GDM1 (cell line): Measurements from ENCODE around the gene ZNF169.
"Not testable (repeated sequence)": the region's sequence is repeated elsewhere in the genome, so short reads cannot be mapped to it uniquely, and the experiment has no call there.

Experiments
- DNase-seq: peaks from one replicate; lab custom pipeline; 2025; lab: John Stamatoyannopoulos, UW

ZNF169 gene

GRCh38 chr9:94287877-94288513 is 28.9 kb downstream of the ZNF169 start:
- no peak for DNase-seq

GRCh38 chr9:94289691-94290090 is 30.6 kb downstream of the ZNF169 start:
- no peak for DNase-seq

DNA sequence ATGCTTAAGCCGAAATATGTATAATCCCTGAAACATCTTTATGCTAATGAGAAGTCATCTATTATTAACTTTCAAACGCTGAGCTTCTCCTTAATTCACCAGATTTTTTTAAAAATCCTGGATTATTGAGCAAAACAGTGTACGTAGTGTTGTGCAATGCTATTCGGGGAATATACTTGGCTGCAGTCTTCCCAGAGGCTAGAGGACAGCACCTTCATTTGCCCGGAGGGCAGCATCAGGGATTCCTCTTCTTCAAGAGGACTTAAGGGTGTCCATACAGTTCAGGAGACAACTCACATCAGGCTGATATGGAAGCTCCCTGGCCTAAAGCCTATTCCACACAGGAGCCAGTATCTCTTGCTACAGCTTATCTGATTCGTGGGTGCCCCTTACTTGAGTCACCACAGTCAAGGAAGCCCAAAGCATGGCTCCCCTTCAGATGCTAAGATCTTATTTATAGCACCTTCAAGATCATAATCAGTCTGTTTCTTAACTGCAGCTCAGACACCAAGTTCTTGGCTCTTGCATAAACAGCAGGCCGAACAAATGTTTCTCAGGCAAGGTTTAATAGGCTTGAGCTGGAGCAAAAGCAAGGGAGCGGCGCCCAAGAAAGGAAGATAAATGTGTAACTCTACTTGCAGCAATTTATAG is 40.0 kb downstream of the ZNF169 start:
- no peak for DNase-seq

DNA sequence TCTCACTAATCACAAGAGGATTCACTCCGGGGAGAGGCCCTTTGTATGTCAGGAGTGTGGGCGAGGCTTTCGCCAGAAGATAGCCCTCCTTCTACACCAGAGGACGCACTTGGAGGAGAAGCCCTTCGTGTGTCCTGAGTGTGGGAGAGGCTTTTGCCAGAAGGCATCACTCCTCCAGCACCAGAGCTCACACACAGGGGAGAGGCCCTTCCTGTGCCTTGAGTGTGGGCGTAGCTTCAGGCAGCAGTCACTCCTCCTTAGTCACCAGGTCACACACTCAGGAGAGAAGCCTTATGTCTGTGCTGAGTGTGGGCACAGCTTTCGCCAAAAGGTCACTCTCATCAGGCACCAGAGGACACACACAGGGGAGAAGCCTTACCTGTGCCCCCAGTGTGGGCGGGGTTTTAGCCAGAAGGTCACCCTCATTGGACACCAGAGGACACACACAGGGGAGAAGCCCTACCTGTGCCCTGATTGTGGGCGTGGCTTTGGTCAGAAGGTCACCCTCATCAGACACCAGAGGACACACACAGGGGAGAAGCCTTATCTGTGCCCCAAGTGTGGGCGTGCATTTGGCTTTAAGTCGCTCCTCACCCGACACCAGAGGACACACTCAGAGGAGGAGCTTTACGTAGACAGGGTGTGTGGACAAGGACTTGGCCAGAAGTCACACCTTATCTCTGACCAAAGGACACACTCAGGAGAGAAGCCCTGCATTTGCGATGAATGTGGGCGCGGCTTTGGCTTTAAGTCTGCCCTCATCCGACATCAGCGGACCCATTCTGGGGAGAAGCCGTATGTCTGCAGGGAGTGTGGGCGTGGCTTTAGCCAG is 41.6 kb downstream of the ZNF169 start:
- no peak for DNase-seq

- no peak for DNase-seq
Measured at GRCh38 chr9:94301583-94301982, 42.5 kb downstream of the ZNF169 start.

DNA sequence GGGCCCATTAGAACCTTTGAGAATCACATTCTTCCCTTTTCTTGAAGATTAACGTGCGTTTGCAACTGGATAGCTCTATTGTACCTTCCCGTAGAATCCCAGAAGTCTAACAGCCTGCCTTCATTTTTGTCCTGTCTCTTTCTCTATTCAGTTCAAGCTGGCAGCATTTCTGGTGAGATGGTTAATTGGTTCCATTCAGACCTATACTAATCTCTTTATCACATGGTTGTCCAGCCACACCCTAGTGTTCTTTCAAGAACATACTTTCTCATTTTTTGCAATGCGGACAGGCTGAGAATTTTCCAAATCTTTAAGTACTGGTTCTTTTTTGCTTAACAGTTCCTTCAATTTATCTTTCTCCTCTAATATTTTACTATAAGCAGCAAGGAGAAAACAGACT is 43.3 kb downstream of the ZNF169 start:
- DNase-seq: no peak

DNA sequence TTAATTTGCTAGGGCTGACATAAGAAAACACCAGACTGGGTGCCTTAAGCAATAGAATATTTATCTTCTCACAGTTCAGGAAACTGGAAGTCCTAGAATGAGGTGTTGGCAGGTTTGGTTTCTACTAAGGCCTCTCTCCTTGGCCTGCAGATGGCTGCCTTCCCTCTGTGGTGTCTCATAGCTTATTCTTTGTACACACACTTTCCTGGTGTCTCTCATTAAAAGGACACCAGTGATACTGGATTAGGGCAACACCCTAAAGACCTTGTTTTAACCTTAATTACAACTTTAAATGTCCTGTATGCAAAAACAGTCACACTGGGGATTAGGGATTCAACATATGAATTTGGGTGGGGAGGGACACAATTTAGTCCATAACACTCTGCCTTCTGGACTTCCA is 44.2 kb downstream of the ZNF169 start:
- DNase-seq: no peak

GRCh38 chr9:94315034-94315984 is 56.2 kb downstream of the ZNF169 start:
- DNase-seq: not testable (repeated sequence)

DNA sequence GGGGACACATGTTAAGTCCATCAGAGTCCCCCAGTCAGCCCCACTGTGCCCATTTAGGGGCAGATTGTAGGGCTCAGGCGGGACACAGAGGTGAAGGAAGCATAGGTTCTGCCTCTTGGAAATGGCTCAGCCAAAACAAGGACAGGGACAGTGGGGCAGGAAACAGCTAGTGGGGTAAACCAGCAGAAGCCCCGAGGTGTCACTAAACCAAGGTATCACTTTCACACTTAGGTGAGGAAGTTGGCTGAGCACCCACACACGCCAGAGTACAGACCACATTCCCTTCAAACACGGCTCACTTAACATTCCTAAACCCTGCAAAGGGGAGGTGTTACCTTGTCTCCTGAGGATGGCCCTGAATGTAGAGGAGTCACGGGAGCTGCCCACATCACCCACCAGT is 57.1 kb downstream of the ZNF169 start:
- DNase-seq: not testable (repeated sequence)

GRCh38 chr9:94317949-94318657 is 59.0 kb downstream of the ZNF169 start:
- DNase-seq: not testable (repeated sequence)

DNA sequence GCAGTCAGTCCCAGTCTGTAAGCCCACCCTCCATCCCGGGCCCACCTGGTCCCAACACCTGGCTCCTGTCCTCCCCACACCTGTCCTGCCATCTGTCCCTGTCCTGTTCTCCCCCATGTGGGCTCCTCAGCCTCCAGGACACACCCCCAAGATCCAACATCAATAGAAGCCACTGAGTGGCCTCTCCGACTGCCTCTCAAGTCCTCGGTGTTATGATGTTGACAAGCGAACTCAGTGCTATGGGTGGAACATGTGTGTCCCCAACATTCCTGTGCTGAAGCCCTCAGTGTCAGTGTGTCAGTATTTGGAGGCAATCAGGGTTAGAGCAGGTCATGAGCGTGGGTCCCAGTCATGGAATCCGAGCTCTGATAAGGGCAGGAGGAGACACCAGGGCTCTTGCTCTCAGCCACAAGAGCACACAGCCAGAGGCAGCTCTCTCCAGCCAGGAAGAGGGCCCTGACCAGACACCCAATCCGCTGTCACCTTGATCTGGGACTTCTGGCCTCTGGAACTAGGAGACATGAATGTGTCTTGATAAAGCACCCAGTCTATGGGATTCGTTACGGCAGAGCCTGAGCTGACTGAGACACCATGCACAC is 63.3 kb downstream of the ZNF169 start:
- not testable (repeated sequence) for DNase-seq

DNA sequence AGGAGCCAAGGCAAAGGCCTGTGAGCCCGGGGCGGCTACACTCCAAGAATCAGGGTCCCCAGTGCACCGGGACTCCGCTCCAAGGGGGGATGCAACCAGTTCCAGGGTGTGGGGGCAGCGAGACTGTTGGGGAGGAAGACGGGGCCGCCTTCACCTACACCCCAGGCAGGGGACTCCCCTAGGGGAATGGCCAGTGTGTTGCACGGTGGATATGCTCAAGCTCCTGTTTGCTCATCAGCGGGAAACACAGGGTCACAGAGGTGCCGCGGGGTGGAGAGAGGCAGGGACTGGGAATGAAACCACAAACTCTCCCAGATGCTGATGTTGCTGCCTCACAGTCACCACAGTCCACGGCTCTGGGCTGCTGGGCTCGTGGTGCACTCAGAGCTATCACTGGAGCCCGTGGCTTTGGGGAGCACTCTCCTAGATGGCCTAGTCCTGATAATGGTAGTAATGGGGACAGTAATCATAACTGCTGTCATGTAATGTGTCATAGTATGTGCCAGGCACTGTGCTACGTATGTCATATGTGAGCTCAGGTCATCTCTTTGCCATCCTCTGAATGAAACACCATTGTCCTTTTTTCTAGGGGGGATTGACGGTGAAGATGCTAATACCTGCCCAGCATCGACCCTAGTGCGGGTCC is 64.2 kb downstream of the ZNF169 start:
- DNase-seq: not testable (repeated sequence)

- DNase-seq: not testable (repeated sequence)
Measured at GRCh38 chr9:94325583-94325982, 66.5 kb downstream of the ZNF169 start.

GRCh38 chr9:94328544-94328943 is 69.4 kb downstream of the ZNF169 start, which contains the start of gene NUTM2F:
NUTM2F (minus strand) TSS chr9:94328644; CDS start chr9:94328623, 21 bp downstream.
- DNase-seq: not testable (repeated sequence)

GRCh38 chr9:94336445-94336844 is 77.3 kb downstream of the ZNF169 start:
- DNase-seq: not testable (repeated sequence)

- not testable (repeated sequence) for DNase-seq
Measured at GRCh38 chr9:94338723-94339122, 79.6 kb downstream of the ZNF169 start.

DNA sequence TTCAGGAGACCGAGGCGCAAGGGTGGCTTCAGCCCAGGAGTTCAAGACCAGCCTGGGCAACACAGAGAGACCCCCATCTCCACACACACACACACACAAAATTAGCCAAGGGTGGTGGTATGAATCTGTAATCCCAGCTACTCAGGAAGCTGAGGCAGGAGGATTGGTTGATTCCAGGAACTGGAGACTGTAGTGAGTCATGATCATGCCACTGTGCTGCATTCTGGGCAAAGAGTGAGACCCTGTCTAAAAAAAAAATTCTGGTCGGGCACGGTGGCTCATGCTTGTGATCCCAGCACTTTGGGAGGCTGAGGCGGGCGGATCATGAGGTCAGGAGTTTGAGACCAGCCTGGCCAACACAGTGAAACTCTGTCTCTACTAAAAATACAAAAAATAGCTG is 80.6 kb downstream of the ZNF169 start:
- DNase-seq: not testable (repeated sequence)

- not testable (repeated sequence) for DNase-seq
Measured at GRCh38 chr9:94340750-94341149, 81.7 kb downstream of the ZNF169 start.

GRCh38 chr9:94341703-94342102 is 82.6 kb downstream of the ZNF169 start:
- DNase-seq: not testable (repeated sequence)

DNA sequence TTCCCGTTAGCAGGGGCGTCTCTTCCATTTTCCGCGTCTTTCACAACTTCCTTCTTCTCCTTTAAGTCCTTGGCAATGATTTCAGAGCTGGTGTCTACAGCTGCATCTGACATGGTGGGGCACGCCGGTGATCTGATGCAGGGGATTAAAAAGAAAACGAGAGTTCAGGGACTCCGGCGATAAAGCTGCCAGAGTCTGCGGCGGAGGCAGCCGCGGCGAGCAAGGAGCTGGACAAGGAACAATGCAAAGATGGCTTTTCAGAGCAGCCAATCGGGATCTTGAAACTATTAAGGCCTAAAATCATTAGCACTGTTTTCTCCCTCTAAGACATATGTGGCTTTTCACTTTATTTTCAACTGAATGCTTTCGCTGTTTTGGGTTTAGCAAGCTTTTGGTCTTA is 88.4 kb downstream of the ZNF169 start:
- not testable (repeated sequence) for DNase-seq
